Loucy (cell line): ENCODE results near the gene EPHA2.

Experiments
- H2AFZ ChIP-seq: fragments of 200-600 bp; sonication (generic); 2 replicates; pipeline ENCODE4 v1.6.0; 2016; ENCODE audit warnings: antibody characterized with exemption, mild to moderate bottlenecking, low read length, moderate library complexity
- H3F3A ChIP-seq: fragments of 200-600 bp; 2 replicates; pipeline ENCODE4 v1.6.0; 2016; ENCODE audit warnings: antibody characterized with exemption, low read depth, mild to moderate bottlenecking
- H3K27me3 ChIP-seq: fragments of 200-600 bp; sonication (generic); 2 replicates; pipeline ENCODE4 v1.6.1; 2014; ENCODE audit warnings: low read length, mild to moderate bottlenecking; ENCODE audit not compliant: insufficient read depth, poor library complexity, severe bottlenecking
- H3K36me3 ChIP-seq: fragments of 200-600 bp; sonication (generic); 2 replicates; pipeline ENCODE4 v1.6.1; 2016; ENCODE audit warnings: low read length; ENCODE audit not compliant: insufficient read depth
- H3K4me1 ChIP-seq: fragments of 200-600 bp; sonication (generic); 2 replicates; pipeline ENCODE4 v1.5.1; 2014; ENCODE audit warnings: low read length, mild to moderate bottlenecking; ENCODE audit not compliant: insufficient read depth, poor library complexity, severe bottlenecking
- H3K4me2 ChIP-seq: fragments of 200-600 bp; sonication (generic); 2 replicates; pipeline ENCODE4 v1.6.0; 2014; ENCODE audit warnings: antibody characterized with exemption, low read length, low read depth, mild to moderate bottlenecking; ENCODE audit not compliant: poor library complexity, severe bottlenecking
- H3K4me3 ChIP-seq: fragments of 200-600 bp; sonication (generic); 2 replicates; pipeline ENCODE4 v1.5.1; 2014; ENCODE audit warnings: low read length, mild to moderate bottlenecking, mixed read lengths; ENCODE audit not compliant: poor library complexity, severe bottlenecking
- H3K79me2 ChIP-seq: fragments of 200-600 bp; sonication (generic); 2 replicates; pipeline ENCODE4 v1.6.1; 2014; ENCODE audit warnings: low read length; ENCODE audit not compliant: insufficient read depth
- H3K9ac ChIP-seq: fragments of 200-600 bp; sonication (generic); 2 replicates; pipeline ENCODE4 v1.6.0; 2014; ENCODE audit warnings: mild to moderate bottlenecking, low read depth, low read length, moderate library complexity; ENCODE audit not compliant: poor library complexity, severe bottlenecking
- H3K9me2 ChIP-seq: fragments of 200-600 bp; sonication (generic); replicated peaks from 2 replicates; pipeline ENCODE4 v1.6.1; 2016; ENCODE audit warnings: low read depth, low read length, mixed read lengths
- H3K9me3 ChIP-seq: fragments of 200-600 bp; sonication (generic); 2 replicates; pipeline ENCODE4 v1.6.1; 2014; ENCODE audit warnings: mild to moderate bottlenecking, antibody characterized with exemption, low read length, low read depth; ENCODE audit not compliant: insufficient read depth
- H4K20me1 ChIP-seq: fragments of 200-600 bp; sonication (generic); 2 replicates; pipeline ENCODE4 v1.6.0; 2014; ENCODE audit warnings: antibody characterized with exemption, low read length, mild to moderate bottlenecking; ENCODE audit not compliant: insufficient read depth, poor library complexity, severe bottlenecking
- CTCF ChIP-seq: fragments of 200-600 bp; sonication (generic); conservative IDR thresholded peaks from 2 replicates; pipeline ENCODE4 v1.5.1; 2014; ENCODE audit warnings: mild to moderate bottlenecking, antibody characterized with exemption, low read length
- EZH2phosphoT487 ChIP-seq: fragments of 200-600 bp; IDR thresholded peaks from 2 replicates; pipeline ENCODE4 v1.6.1; 2018; ENCODE audit warnings: antibody characterized with exemption, mild to moderate bottlenecking, moderate library complexity, borderline replicate concordance

EPHA2 gene

GRCh38 chr1:16075337-16076030, 80.4 kb downstream of the EPHA2 start:
- H3K9ac ChIP-seq = no peak overlapping the region
- TF ChIP-seq EZH2phosphoT487 = no peak
- TF ChIP-seq CTCF = no peak
- no peak overlapping the region for H2AFZ ChIP-seq

More at GRCh38 chr1:16075337-16076030, 80.4 kb downstream of the EPHA2 start:
- Histone ChIP-seq H3K36me3 (no peaks in the 10 kb centered on the region), H3K9me2 (no peaks in the 10 kb centered on the region), H3K9me3 (no peaks in the 10 kb centered on the region), H3K27me3 (no peaks in the 10 kb centered on the region), H3K4me1 (peaks cover 5% of the 10 kb centered on the region), H3K79me2 (no peaks in the 10 kb centered on the region), H3K4me3 (no peak overlapping the region), H3F3A (no peaks in the 10 kb centered on the region), H3K4me2 (no peak overlapping the region), H4K20me1 (no peaks in the 10 kb centered on the region)
